Activated CD8-positive, alpha-beta T cell treated with anti-CD3 and anti-CD28 coated beads for 36 hours (primary cell): Measurements from ENCODE around the gene PROM1. TPM values are rescaled to one million over a fixed set of nuclear protein-coding genes. Genes with fewer than 3 reads are reported as not detected.

Experiments
- ATAC-seq: fragments of 200-7000 bp; cut with Tn5 transposase; one replicate; pipeline ENCODE4 v1.10.0; 2021; ENCODE audit warnings: mild to moderate bottlenecking, moderate library complexity
- CTCF ChIA-PET: fragments of 350-600 bp; sonication (Branson Sonifier 250); formaldehyde crosslinking; loops from one replicate; lab custom pipeline; 2021; ENCODE audit warnings: antibody characterized with exemption; lab: Charles Lee
- POLR2A ChIA-PET: fragments of 350-600 bp; sonication (Branson Sonifier 250); formaldehyde crosslinking; loops from one replicate; lab custom pipeline; 2021; ENCODE audit warnings: antibody characterized with exemption; lab: Charles Lee
- DNase-seq: peaks from one replicate; pipeline ENCODE4 v3.0.0-alpha.2; 2020
- H3K27ac Mint-ChIP-seq: one replicate; pipeline ENCODE4 v1.8.0; 2021; ENCODE audit warnings: mild to moderate bottlenecking, mixed read lengths
- H3K27me3 Mint-ChIP-seq: one replicate; pipeline ENCODE4 v1.8.0; 2021; ENCODE audit warnings: mixed read lengths
- H3K36me3 Mint-ChIP-seq: one replicate; pipeline ENCODE4 v1.8.0; 2021; ENCODE audit warnings: low read depth, mixed read lengths
- H3K4me1 Mint-ChIP-seq: one replicate; pipeline ENCODE4 v1.8.0; 2021; ENCODE audit warnings: low read depth, mixed read lengths
- H3K4me3 Mint-ChIP-seq: one replicate; pipeline ENCODE4 v1.8.0; 2021; ENCODE audit warnings: mild to moderate bottlenecking, moderate library complexity, mixed read lengths
- H3K9me3 Mint-ChIP-seq: one replicate; pipeline ENCODE4 v1.8.0; 2021; ENCODE audit warnings: mixed read lengths
- CTCF ChIP-seq: fragments of 200-600 bp; IDR thresholded peaks from one replicate; pipeline ENCODE4 v1.8.0; 2022; ENCODE audit warnings: antibody characterized with exemption, mild to moderate bottlenecking
- intact Hi-C: fragments of 100-400 bp; cut with micrococcal nuclease; formaldehyde crosslinking; loops from one replicate; pipeline ENCODE4 v1.10.0; 2022
- total RNA-seq, 2 experiments: library from RNA; stranded (reverse); gene quantifications; one replicate each; pipeline ENCODE4 v1.2.3, GENCODE V29; 2021

Gene PROM1
- total RNA-seq, 2 experiments from 2014 or later = 0.22 TPM; not detected in 1

- no peak for TF ChIP-seq CTCF
- POLR2A ChIA-PET = no interaction called here
- ATAC-seq = no peak
- Mint-ChIP-seq H3K4me1 (no peaks in the 10 kb centered on the region), H3K4me3 (no peak overlapping the region), H3K27me3 (peaks cover 2% of the 10 kb centered on the region), H3K36me3 (no peaks in the 10 kb centered on the region), H3K9me3 (no peaks in the 10 kb centered on the region), H3K27ac (no peak overlapping the region)
- intact Hi-C loops = no loop called here
- CTCF ChIA-PET = no interaction called here
- DNase-seq = no peak
Measured at GRCh38 chr4:16034010-16034748, 49.6 kb downstream of the PROM1 start.

- Mint-ChIP-seq H3K4me3 (no peak overlapping the region), H3K27me3 (peaks cover 6% of the 10 kb centered on the region), H3K4me1 (no peaks in the 10 kb centered on the region), H3K9me3 (no peaks in the 10 kb centered on the region), H3K27ac (no peak overlapping the region), H3K36me3 (no peaks in the 10 kb centered on the region)
- TF ChIP-seq CTCF = no peak
- intact Hi-C loops = no loop called here
- DNase-seq = no peak
- CTCF ChIA-PET = interaction anchor here (6.2 kb wide), 1 partner anchor 232 kb away, joined by 50 read pairs; no protein-coding TSS in a partner anchor
- POLR2A ChIA-PET = no interaction called here
- no peak for ATAC-seq
Measured at GRCh38 chr4:16032396-16032770, 51.4 kb downstream of the PROM1 start.

DNA sequence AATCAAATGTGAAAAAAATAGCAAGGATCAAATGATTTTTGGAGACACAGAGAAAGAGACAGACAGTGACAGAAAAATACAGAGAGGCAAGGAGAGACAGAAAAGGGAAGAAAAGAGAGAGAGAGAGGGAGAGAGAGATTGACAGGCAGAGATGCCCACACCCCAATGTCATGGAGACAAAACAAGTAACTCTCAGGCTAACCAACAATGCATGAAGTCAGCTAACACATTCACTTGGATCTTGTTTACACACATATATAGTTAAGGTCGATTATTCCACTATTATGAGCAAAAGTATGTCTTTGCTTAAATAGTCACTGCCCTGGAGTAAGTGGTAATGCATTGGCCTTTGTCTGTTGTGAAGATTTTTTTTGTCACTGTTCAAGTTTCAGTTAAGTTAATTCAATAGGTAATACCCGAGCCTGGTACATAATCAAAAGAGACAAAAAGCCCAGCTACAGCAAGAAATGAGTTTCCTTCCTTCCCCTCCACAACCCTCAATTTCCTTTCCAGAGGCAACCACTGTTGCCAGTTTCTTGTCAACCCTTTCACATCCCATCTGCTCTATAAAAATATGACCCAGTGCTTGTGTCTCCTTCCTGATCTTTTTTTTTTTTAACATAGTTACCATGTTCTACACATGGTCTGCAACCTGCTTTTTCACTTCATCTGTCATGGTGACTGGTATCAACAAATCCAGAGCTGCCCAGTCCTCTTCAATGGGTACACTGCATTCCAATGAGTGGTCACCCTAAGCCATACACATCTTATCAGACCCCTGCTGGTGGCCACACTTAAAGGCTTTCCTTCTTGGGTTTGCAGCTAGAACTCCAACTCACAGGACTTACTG lies 52.1 kb downstream of the PROM1 start:
- no peak overlapping the region for H3K4me3 Mint-ChIP-seq
- H3K27me3 Mint-ChIP-seq = peaks cover 9% of the 10 kb centered on the region
- ATAC-seq = no peak
- TF ChIP-seq CTCF = no peak
- H3K9me3 Mint-ChIP-seq = no peaks in the 10 kb centered on the region
- CTCF ChIA-PET = interaction anchor here (6.2 kb wide), 1 partner anchor 232 kb away, joined by 50 read pairs; no protein-coding TSS in a partner anchor
- no peak overlapping the region for H3K27ac Mint-ChIP-seq
- intact Hi-C loops = no loop called here
- no peak for DNase-seq
- POLR2A ChIA-PET = no interaction called here
- no peaks in the 10 kb centered on the region for H3K4me1 Mint-ChIP-seq
- H3K36me3 Mint-ChIP-seq = no peaks in the 10 kb centered on the region

GRCh38 chr4:16029886-16030285 lies 53.9 kb downstream of the PROM1 start:
- intact Hi-C loops = loop anchor here (5.0 kb wide), 1 partner anchor 167 kb away; no protein-coding TSS in a partner anchor

More at GRCh38 chr4:16029886-16030285, 53.9 kb downstream of the PROM1 start:
- H3K36me3 Mint-ChIP-seq = no peaks in the 10 kb centered on the region
- H3K9me3 Mint-ChIP-seq = no peaks in the 10 kb centered on the region
- TF ChIP-seq CTCF = no peak
- ChIA-PET CTCF (interaction anchor here (1.2 to 6.2 kb wide), 5 partner anchors 8 to 234 kb away, joined by 3 to 50 read pairs (median 4); no protein-coding TSS in a partner anchor), POLR2A (no interaction called here)
- no peak for DNase-seq
- H3K4me1 Mint-ChIP-seq = no peaks in the 10 kb centered on the region
- no peak for ATAC-seq
- no peak overlapping the region for H3K27ac Mint-ChIP-seq
- peaks cover 13% of the 10 kb centered on the region for H3K27me3 Mint-ChIP-seq
- H3K4me3 Mint-ChIP-seq = no peak overlapping the region
